ENCODE data around the gene BCL2.

The BCL2 gene

GRCh38 chr18:63311118-63312018 lies 8.2 kb downstream of the BCL2 start:
- H3K4me1 ChIP-seq (ENCODE audit: control insufficient read depth in 1 of 2, insufficient read depth in 1 of 2, low read depth in 1 of 2, low read length in 1 of 2) = no peaks in the 10 kb centered on the region
- no peaks in the 10 kb centered on the region for H3K9me3 ChIP-seq
- TF ChIP-seq CTCF (IDR thresholded peaks at IDR 0.05) = no peak
- no peak overlapping the region for H3K27ac ChIP-seq
- no peaks in the 10 kb centered on the region for H3K36me3 ChIP-seq
- H3K27me3 ChIP-seq = no peaks in the 10 kb centered on the region
- H3K4me3 ChIP-seq (ENCODE audit: low read depth in 1 of 2, low read length in 1 of 2) = no peak overlapping the region

- Histone ChIP-seq H3K4me1 (ENCODE audit: control insufficient read depth in 1 of 2, insufficient read depth in 1 of 2, low read depth in 1 of 2, low read length in 1 of 2) (no peaks in the 10 kb centered on the region), H3K4me3 (ENCODE audit: low read depth in 1 of 2, low read length in 1 of 2) (no peak overlapping the region), H3K36me3 (no peaks in the 10 kb centered on the region), H3K27ac (no peak overlapping the region), H3K9me3 (no peaks in the 10 kb centered on the region), H3K27me3 (no peaks in the 10 kb centered on the region)
- TF ChIP-seq CTCF (IDR thresholded peaks at IDR 0.05) = no peak
Observed at GRCh38 chr18:63309422-63309821, 10.1 kb downstream of the BCL2 start.

- H3K27ac ChIP-seq = no peak overlapping the region
- no peaks in the 10 kb centered on the region for H3K4me1 ChIP-seq (ENCODE audit: control insufficient read depth in 1 of 2, insufficient read depth in 1 of 2, low read depth in 1 of 2, low read length in 1 of 2)
Observed at GRCh38 chr18:63307551-63308200, 11.9 kb downstream of the BCL2 start.

GRCh38 chr18:63306819-63307550 lies 12.6 kb downstream of the BCL2 start:
- Histone ChIP-seq H3K27me3 (no peaks in the 10 kb centered on the region), H3K36me3 (no peaks in the 10 kb centered on the region), H3K27ac (no peak overlapping the region), H3K4me3 (ENCODE audit: low read depth in 1 of 2, low read length in 1 of 2) (no peak overlapping the region), H3K9me3 (no peaks in the 10 kb centered on the region), H3K4me1 (ENCODE audit: control insufficient read depth in 1 of 2, insufficient read depth in 1 of 2, low read depth in 1 of 2, low read length in 1 of 2) (peaks cover 0 to 3% of the 10 kb centered on the region in 2 experiments)
- TF ChIP-seq CTCF (IDR thresholded peaks at IDR 0.05) = no peak

More at GRCh38 chr18:63307551-63308200, 11.9 kb downstream of the BCL2 start:
- Histone ChIP-seq H3K27me3 (no peaks in the 10 kb centered on the region), H3K9me3 (no peaks in the 10 kb centered on the region), H3K36me3 (no peaks in the 10 kb centered on the region), H3K4me3 (ENCODE audit: low read depth in 1 of 2, low read length in 1 of 2) (no peak overlapping the region)
- TF ChIP-seq CTCF (IDR thresholded peaks at IDR 0.05) = no peak

GRCh38 chr18:63306249-63306648 lies 13.3 kb downstream of the BCL2 start:
- Histone ChIP-seq H3K4me1 (ENCODE audit: control insufficient read depth in 1 of 2, insufficient read depth in 1 of 2, low read depth in 1 of 2, low read length in 1 of 2) (peaks cover 0 to 3% of the 10 kb centered on the region in 2 experiments), H3K36me3 (no peaks in the 10 kb centered on the region), H3K4me3 (ENCODE audit: low read depth in 1 of 2, low read length in 1 of 2) (no peak overlapping the region), H3K27ac (no peak overlapping the region), H3K27me3 (no peaks in the 10 kb centered on the region), H3K9me3 (no peaks in the 10 kb centered on the region)
- TF ChIP-seq CTCF (IDR thresholded peaks at IDR 0.05) = no peak

Data from neutrophil (primary cell).